ENCODE measurements around the gene ZNF132.
"Not testable (repeated sequence)": the region's sequence is repeated elsewhere in the genome, so short reads cannot be mapped to it uniquely, and the experiment has no call there.

The ZNF132 gene

DNA sequence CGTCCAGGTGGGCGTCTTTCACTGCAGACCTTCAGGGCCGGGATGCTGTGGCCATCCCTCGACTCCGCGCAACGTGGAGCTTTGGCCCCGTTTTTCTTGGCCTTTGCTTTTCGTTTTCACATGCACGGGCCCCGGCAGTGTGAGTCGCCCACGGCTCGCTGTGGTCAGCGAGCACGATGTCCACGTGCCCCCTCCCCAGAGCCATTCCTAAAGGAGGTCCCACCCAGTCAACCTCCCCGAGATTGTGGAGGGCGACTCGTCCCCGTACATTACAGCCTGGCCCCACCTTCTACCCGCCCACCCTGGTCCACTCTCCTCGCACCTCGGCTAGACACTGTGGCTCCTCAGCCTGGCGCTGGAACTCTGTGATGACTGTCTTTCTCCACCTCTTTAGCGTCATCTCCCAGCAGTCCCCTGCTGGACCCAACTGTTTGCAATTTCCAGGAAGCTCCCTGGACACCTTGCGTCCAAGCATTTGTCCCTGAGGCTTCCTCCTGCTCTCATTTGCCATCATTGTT, 36.6 kb upstream of the ZNF132 start:
- Histone ChIP-seq H3K9ac (ENCODE audit: low read depth in 1 of 2, low read length in 2 of 2) (peak overlapping the region; percentile 76 to 80), H3K4me3 (ENCODE audit: low read depth in 1 of 2, low read length in 2 of 2) (peak overlapping the region; percentile 87 to 89), H3K36me3 (ENCODE audit: control insufficient read depth in 1 of 2, insufficient read depth in 2 of 2, low read length in 2 of 2) (peaks cover 5 to 28% of the 10 kb centered on the region in 2 donors), H3K27me3 (ENCODE audit: control insufficient read depth in 1 of 2, insufficient read depth in 2 of 2, low read length in 2 of 2) (no peaks in the 10 kb centered on the region), H3K4me1 (ENCODE audit: control insufficient read depth in 1 of 2, insufficient read depth in 2 of 2, low read length in 2 of 2) (peaks cover 14% of the 10 kb centered on the region in 2 donors), H3K9me3 (ENCODE audit: control insufficient read depth in 1 of 2, low read length in 2 of 2) (no peaks in the 10 kb centered on the region), H3K27ac (ENCODE audit: low read depth, low read length) (peak overlapping the region; percentile 91)

DNA sequence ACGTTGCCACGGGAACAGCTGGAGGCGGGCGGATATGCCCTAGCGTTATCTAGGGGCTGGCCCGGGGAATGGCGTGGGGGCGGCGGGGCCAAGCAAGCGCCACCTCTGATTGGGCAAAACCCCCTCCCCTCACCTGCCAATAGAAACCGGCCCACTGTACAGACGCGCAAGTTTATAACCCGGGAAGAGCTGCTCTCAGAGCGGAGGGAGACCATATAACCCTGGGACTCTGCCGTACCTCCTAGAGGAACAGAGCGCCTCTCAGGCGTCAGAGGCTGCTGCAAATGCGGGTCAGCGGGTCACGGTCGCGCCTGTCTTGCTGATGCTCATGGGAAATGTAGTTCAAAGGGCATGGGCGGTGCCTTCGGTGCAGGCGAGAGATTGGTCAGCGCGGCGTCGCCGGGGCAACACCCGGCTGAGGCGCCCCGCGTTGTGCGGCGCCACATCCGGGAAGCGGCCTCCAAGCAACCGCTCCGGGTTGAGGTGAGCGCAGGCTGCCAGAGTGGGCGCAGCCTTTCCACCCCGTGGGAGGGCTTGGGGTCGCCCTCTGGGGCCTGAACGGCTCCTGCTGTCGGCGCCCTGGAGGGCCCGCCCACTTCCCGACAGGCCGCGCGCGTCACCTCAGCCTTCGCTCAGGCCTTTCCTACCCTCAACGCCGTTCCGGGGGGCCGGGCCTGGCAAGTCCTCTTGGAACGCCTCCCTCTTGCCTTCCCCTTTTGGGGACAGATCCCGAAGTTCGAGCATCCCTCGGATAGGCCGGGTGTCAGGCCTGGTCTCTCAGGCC, 36.0 kb upstream of the ZNF132 start, which contains the start of gene ZNF446:
Gene ZNF446 (plus strand): TSS at position 639 of the 784 bp plus-strand sequence. CDS start 867 bp downstream, outside the sequence.
- Histone ChIP-seq H3K4me1 (ENCODE audit: control insufficient read depth in 1 of 2, insufficient read depth in 2 of 2, low read length in 2 of 2) (peaks cover 14% of the 10 kb centered on the region in 2 donors), H3K27me3 (ENCODE audit: control insufficient read depth in 1 of 2, insufficient read depth in 2 of 2, low read length in 2 of 2) (no peaks in the 10 kb centered on the region), H3K9ac (ENCODE audit: low read depth in 1 of 2, low read length in 2 of 2) (peak within 1 kb of the TSS; percentile 76 to 80), H3K36me3 (ENCODE audit: control insufficient read depth in 1 of 2, insufficient read depth in 2 of 2, low read length in 2 of 2) (peaks cover 5 to 27% of the 10 kb centered on the region in 2 donors), H3K27ac (ENCODE audit: low read depth, low read length) (peak within 1 kb of the TSS; percentile 91), H3K9me3 (ENCODE audit: control insufficient read depth in 1 of 2, low read length in 2 of 2) (no peaks in the 10 kb centered on the region), H3K4me3 (ENCODE audit: low read depth in 1 of 2, low read length in 2 of 2) (peak within 1 kb of the TSS; percentile 87 to 89)

DNA sequence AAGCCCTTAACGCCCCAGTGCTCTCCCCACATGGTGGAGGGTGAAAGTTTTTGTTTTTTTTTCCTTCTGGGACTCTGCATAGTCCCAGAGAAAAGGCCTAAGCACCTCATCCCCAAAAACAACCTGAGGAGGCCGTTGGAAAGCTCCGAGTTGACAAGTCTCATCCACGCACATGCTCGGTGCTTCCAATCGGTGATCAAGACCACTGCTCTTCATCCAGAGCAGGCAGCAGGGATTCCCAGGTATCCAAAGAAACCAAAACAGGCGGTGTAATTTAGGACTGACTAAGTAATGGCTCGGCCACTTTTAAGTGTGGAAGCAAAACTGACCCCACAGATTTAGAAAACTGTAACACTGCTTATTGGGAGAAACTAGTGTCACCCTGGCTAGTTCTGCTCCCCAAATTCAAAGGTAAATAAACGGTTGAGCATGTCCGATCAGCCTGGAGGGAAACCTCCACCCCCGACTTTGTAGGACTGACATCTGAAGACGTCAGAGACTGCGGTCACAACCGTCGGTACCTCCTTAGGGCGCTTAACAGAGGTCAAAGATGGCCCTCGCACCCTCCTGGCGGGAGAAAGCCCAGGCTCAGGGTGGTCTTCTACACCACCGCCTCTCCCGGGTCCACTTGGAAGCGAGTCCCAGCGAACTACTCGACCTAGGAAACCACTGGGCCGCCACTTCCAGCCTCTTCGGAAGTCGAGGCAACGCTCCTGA, 35.2 kb upstream of the ZNF132 start:
- no peaks in the 10 kb centered on the region for H3K9me3 ChIP-seq (ENCODE audit: control insufficient read depth in 1 of 2, low read length in 2 of 2)
- H3K4me3 ChIP-seq (ENCODE audit: low read depth in 1 of 2, low read length in 2 of 2), result peak overlapping the region; percentile 87 to 89
- peak overlapping the region; percentile 76 to 80 for H3K9ac ChIP-seq (ENCODE audit: low read depth in 1 of 2, low read length in 2 of 2)
- H3K36me3 ChIP-seq (ENCODE audit: control insufficient read depth in 1 of 2, insufficient read depth in 2 of 2, low read length in 2 of 2), result peaks cover 5 to 23% of the 10 kb centered on the region in 2 donors
- H3K27ac ChIP-seq (ENCODE audit: low read depth, low read length), result peak overlapping the region; percentile 91
- H3K27me3 ChIP-seq (ENCODE audit: control insufficient read depth in 1 of 2, insufficient read depth in 2 of 2, low read length in 2 of 2), result no peaks in the 10 kb centered on the region
- peaks cover 14% of the 10 kb centered on the region in 2 donors for H3K4me1 ChIP-seq (ENCODE audit: control insufficient read depth in 1 of 2, insufficient read depth in 2 of 2, low read length in 2 of 2)

DNA sequence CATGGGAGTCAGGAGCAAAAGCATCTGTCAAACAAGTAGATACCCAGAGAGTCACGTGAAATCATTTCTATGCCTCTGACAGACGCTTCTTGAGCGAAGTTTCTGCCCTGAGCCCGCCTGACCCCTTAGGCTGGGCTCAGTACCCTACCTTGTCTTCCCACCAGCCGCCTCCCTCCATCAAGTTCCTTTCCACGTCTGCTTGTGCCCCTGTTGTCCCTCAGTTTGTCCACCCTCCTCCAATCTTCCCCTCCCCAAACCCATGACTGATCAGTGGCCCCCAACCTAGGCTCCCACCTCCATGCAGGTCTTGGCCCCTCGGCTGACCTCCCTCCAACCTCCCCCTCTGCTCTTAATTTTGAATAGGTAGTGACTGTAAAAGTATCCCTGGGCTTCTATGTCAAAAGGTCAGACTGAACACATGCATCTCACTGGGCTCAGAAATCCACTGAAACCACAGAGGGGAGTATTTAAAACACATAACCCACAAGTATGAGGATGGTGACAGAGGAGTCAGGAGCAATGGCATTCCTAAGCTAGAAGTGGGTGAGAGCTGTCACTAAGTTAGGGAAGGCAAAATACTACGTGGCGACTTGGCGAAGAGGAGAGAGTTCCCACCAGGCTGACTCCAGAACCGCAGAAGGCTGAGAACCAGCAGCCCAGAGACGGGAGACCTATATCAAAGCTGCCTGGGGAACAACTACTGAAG, 34.5 kb upstream of the ZNF132 start:
- Histone ChIP-seq H3K27me3 (ENCODE audit: control insufficient read depth in 1 of 2, insufficient read depth in 2 of 2, low read length in 2 of 2) (no peaks in the 10 kb centered on the region), H3K9me3 (ENCODE audit: control insufficient read depth in 1 of 2, low read length in 2 of 2) (no peaks in the 10 kb centered on the region), H3K9ac (ENCODE audit: low read depth in 1 of 2, low read length in 2 of 2) (no peak overlapping the region), H3K4me1 (ENCODE audit: control insufficient read depth in 1 of 2, insufficient read depth in 2 of 2, low read length in 2 of 2) (peaks cover 14% of the 10 kb centered on the region in 2 donors), H3K36me3 (ENCODE audit: control insufficient read depth in 1 of 2, insufficient read depth in 2 of 2, low read length in 2 of 2) (peaks cover 5 to 26% of the 10 kb centered on the region in 2 donors), H3K27ac (ENCODE audit: low read depth, low read length) (no peak overlapping the region), H3K4me3 (ENCODE audit: low read depth in 1 of 2, low read length in 2 of 2) (no peak overlapping the region)

DNA sequence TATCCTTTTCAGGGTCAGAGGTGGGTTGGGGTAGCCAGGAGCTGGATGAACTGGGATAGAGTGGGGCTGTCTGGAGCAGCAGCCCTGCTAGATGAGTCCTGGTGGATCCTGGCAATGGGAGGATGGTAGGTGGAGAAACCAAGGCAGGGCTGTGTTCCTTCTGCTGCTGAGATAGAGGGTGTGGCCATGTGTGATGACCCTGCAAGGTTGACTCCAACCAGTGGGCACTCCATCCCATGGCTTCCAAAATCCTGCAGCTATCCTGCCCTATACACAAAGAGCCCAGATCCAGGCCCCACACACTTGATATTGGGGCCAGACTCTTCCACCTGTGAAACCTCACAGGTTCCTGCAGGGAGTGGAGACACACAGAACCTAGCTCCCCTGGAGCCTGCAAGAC, 33.8 kb upstream of the ZNF132 start:
- H3K27me3 ChIP-seq (ENCODE audit: control insufficient read depth in 1 of 2, insufficient read depth in 2 of 2, low read length in 2 of 2), result no peaks in the 10 kb centered on the region
- H3K36me3 ChIP-seq (ENCODE audit: control insufficient read depth in 1 of 2, insufficient read depth in 2 of 2, low read length in 2 of 2), result peaks cover 5 to 26% of the 10 kb centered on the region in 2 donors
- H3K9ac ChIP-seq (ENCODE audit: low read depth in 1 of 2, low read length in 2 of 2), result no peak overlapping the region
- H3K27ac ChIP-seq (ENCODE audit: low read depth, low read length), result no peak overlapping the region
- no peak overlapping the region for H3K4me3 ChIP-seq (ENCODE audit: low read depth in 1 of 2, low read length in 2 of 2)
- H3K9me3 ChIP-seq (ENCODE audit: control insufficient read depth in 1 of 2, low read length in 2 of 2), result no peaks in the 10 kb centered on the region
- H3K4me1 ChIP-seq (ENCODE audit: control insufficient read depth in 1 of 2, insufficient read depth in 2 of 2, low read length in 2 of 2), result peaks cover 14 to 15% of the 10 kb centered on the region in 2 donors

DNA sequence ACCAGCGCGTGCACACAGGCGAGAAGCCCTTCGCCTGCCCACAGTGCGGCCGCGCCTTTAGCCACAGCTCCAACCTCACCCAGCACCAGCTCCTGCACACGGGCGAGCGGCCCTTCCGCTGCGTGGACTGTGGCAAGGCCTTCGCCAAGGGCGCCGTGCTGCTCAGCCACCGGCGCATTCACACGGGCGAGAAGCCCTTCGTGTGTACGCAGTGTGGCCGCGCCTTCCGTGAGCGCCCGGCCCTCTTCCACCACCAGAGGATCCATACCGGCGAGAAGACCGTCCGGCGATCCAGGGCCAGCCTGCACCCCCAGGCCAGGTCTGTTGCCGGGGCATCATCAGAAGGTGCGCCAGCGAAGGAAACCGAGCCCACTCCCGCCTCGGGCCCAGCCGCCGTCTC, 31.8 kb upstream of the ZNF132 start:
- no peaks in the 10 kb centered on the region for H3K9me3 ChIP-seq (ENCODE audit: control insufficient read depth in 1 of 2, low read length in 2 of 2)
- peaks cover 5 to 26% of the 10 kb centered on the region in 2 donors for H3K36me3 ChIP-seq (ENCODE audit: control insufficient read depth in 1 of 2, insufficient read depth in 2 of 2, low read length in 2 of 2)
- no peak overlapping the region for H3K4me3 ChIP-seq (ENCODE audit: low read depth in 1 of 2, low read length in 2 of 2)
- no peak overlapping the region for H3K27ac ChIP-seq (ENCODE audit: low read depth, low read length)
- no peaks in the 10 kb centered on the region for H3K27me3 ChIP-seq (ENCODE audit: control insufficient read depth in 1 of 2, insufficient read depth in 2 of 2, low read length in 2 of 2)
- H3K4me1 ChIP-seq (ENCODE audit: control insufficient read depth in 1 of 2, insufficient read depth in 2 of 2, low read length in 2 of 2), result peaks cover 18 to 19% of the 10 kb centered on the region in 2 donors
- H3K9ac ChIP-seq (ENCODE audit: low read depth in 1 of 2, low read length in 2 of 2), result no peak overlapping the region

DNA sequence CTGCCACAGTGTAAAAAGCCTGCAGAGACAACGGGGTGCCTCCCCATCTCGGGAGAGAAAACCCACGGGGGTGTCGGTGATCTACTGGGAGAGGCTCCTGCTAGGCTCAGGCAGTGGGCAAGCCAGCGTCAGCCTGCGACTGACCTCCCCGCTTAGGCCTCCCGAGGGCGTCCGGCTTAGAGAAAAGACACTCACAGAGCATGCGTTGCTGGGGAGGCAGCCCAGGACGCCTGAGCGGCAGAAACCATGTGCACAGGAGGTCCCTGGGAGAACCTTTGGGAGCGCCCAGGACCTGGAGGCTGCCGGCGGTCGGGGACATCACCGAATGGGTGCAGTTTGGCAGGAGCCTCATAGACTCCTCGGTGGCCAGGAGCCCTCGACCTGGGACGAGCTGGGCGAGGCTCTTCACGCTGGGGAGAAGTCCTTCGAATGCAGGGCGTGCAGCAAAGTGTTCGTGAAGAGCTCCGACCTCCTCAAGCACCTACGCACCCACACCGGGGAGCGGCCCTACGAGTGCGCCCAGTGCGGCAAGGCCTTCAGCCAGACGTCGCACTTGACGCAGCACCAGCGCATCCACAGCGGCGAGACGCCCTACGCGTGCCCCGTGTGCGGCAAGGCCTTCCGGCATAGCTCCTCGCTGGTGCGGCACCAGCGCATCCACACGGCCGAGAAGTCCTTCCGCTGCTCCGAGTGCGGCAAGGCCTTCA, 31.0 kb upstream of the ZNF132 start:
- H3K9me3 ChIP-seq (ENCODE audit: control insufficient read depth in 1 of 2, low read length in 2 of 2); H3K9ac ChIP-seq (ENCODE audit: low read depth in 1 of 2, low read length in 2 of 2); H3K27me3 ChIP-seq (ENCODE audit: control insufficient read depth in 1 of 2, insufficient read depth in 2 of 2, low read length in 2 of 2): not testable (repeated sequence)

DNA sequence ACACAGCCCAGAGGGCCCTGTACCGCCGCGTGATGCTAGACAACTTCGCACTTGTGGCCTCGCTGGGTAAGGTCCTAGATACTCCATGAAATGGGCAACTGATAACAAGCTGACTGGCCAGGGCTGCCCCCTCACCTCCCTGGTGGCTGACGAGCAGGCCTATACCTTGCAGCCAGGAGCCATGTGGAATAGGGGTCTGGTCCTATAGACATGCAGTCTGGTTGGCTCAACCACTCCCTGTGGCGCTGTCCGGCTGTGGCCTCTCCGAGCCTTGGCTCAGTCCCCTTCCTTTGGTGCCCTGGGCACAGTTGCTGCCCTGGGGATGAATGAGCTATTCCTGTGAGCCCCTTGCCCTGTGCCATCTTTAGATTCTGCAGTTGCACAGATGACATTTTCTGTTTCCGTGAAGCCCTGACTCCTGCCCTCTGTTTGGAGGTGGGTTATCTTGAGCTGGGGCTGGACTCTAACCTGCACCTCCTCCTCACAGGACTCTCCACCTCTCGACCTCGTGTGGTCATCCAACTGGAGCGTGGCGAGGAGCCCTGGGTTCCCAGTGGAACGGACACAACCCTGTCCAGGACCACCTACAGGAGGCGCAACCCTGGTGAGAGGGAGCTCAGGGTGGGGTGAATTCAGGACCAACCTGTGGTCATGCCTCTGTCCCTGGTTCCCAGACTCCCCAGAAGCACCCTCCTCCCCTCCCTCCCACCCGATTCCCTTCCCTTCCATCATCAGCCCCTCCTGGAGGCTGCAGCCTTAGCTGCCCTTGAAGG, 29.5 kb upstream of the ZNF132 start:
- Histone ChIP-seq H3K27ac (ENCODE audit: low read depth, low read length) (no peak overlapping the region), H3K4me1 (ENCODE audit: control insufficient read depth in 1 of 2, insufficient read depth in 2 of 2, low read length in 2 of 2) (peaks cover 12 to 14% of the 10 kb centered on the region in 2 donors), H3K36me3 (ENCODE audit: control insufficient read depth in 1 of 2, insufficient read depth in 2 of 2, low read length in 2 of 2) (peaks cover 5 to 26% of the 10 kb centered on the region in 2 donors), H3K9me3 (ENCODE audit: control insufficient read depth in 1 of 2, low read length in 2 of 2) (no peaks in the 10 kb centered on the region), H3K9ac (ENCODE audit: low read depth in 1 of 2, low read length in 2 of 2) (no peak overlapping the region), H3K27me3 (ENCODE audit: control insufficient read depth in 1 of 2, insufficient read depth in 2 of 2, low read length in 2 of 2) (no peaks in the 10 kb centered on the region), H3K4me3 (ENCODE audit: low read depth in 1 of 2, low read length in 2 of 2) (no peak overlapping the region)

More for the DNA sequence above, 31.0 kb upstream of the ZNF132 start:
- Histone ChIP-seq H3K36me3 (ENCODE audit: control insufficient read depth in 1 of 2, insufficient read depth in 2 of 2, low read length in 2 of 2) (peaks cover 5 to 26% of the 10 kb centered on the region in 2 donors), H3K4me1 (ENCODE audit: control insufficient read depth in 1 of 2, insufficient read depth in 2 of 2, low read length in 2 of 2) (peaks cover 19 to 20% of the 10 kb centered on the region in 2 donors)
- H3K27ac ChIP-seq (ENCODE audit: low read depth, low read length); H3K4me3 ChIP-seq (ENCODE audit: low read depth in 1 of 2, low read length in 2 of 2): not testable (repeated sequence)
